Hepatocyte (in vitro differentiated cells): ENCODE data around the gene SSC5D. TPM values are rescaled to one million over a fixed set of nuclear protein-coding genes. Genes with fewer than 3 reads are reported as not detected.

Source experiments
- DNase-seq: peaks from one replicate; pipeline ENCODE4 v3.0.0-alpha.2; 2016; ENCODE audit warnings: low spot score
- H2AFZ ChIP-seq: fragments of 200-600 bp; sonication (generic); 2 replicates; pipeline ENCODE4 v1.6.0; 2016; ENCODE audit warnings: antibody characterized with exemption, mild to moderate bottlenecking
- H3K27ac ChIP-seq: fragments of 200-600 bp; sonication (generic); 2 replicates; pipeline ENCODE4 v1.5.1; 2016; ENCODE audit warnings: mild to moderate bottlenecking
- H3K27me3 ChIP-seq: fragments of 200-600 bp; sonication (generic); 2 replicates; pipeline ENCODE4 v1.6.1; 2016
- H3K36me3 ChIP-seq: fragments of 200-600 bp; sonication (generic); replicated peaks from 2 replicates; pipeline ENCODE4 v1.5.1; 2016; ENCODE audit warnings: low read depth; ENCODE audit not compliant: insufficient read depth
- H3K4me1 ChIP-seq: fragments of 200-600 bp; sonication (generic); 2 replicates; pipeline ENCODE4 v1.5.1; 2016; ENCODE audit warnings: mild to moderate bottlenecking, moderate library complexity; ENCODE audit not compliant: insufficient read depth
- H3K4me2 ChIP-seq: fragments of 200-600 bp; sonication (generic); 2 replicates; pipeline ENCODE4 v1.6.0; 2016
- H3K4me3 ChIP-seq: fragments of 200-600 bp; sonication (generic); 2 replicates; pipeline ENCODE4 v1.5.1; 2016; ENCODE audit warnings: mild to moderate bottlenecking
- H3K79me2 ChIP-seq: fragments of 200-600 bp; sonication (generic); 2 replicates; pipeline ENCODE4 v1.6.0; 2017; ENCODE audit warnings: mild to moderate bottlenecking
- H3K9me2 ChIP-seq: fragments of 200-600 bp; sonication (generic); replicated peaks from 2 replicates; pipeline ENCODE4 v1.6.0; 2017; ENCODE audit warnings: mild to moderate bottlenecking; ENCODE audit not compliant: insufficient read depth
- H3K9me3 ChIP-seq: fragments of 200-600 bp; sonication (generic); 2 replicates; pipeline ENCODE4 v1.5.1; 2016; ENCODE audit warnings: low read depth, mild to moderate bottlenecking
- H4K20me1 ChIP-seq: fragments of 200-600 bp; sonication (generic); 2 replicates; pipeline ENCODE4 v1.6.0; 2016; ENCODE audit warnings: mild to moderate bottlenecking; ENCODE audit not compliant: insufficient read depth, poor library complexity, severe bottlenecking
- EZH2 ChIP-seq: fragments of 200-600 bp; sonication (generic); IDR thresholded peaks from 2 replicates; pipeline ENCODE4 v1.6.1; 2016; ENCODE audit warnings: antibody characterized with exemption, mild to moderate bottlenecking, borderline replicate concordance
- EZH2phosphoT487 ChIP-seq: fragments of 200-600 bp; sonication (generic); IDR thresholded peaks from one replicate; pipeline ENCODE4 v1.6.1; 2018; ENCODE audit warnings: antibody characterized with exemption, mild to moderate bottlenecking, low read depth, moderate library complexity; ENCODE audit not compliant: unreplicated experiment, severe bottlenecking
- WGBS: methylation state at CpG from one replicate; pipeline ENCODE4 v1.1.6; 2016; ENCODE audit warnings: low lambda C conversion rate; ENCODE audit errors: missing lambda C conversion rate; 5-methylcytosine and 5-hydroxymethylcytosine counted together
- polyA plus RNA-seq: library from polyadenylated mRNA; unstranded; fragments of >200 nt; fragmentation: Nextera tagmentation; extraction: Ambion mirVana; gene quantifications from 2 replicates; pipeline ENCODE4 v1.2.1, GENCODE V29; 2016
- total RNA-seq: library from RNA; depleted of rRNA; stranded (reverse); fragments of >200 nt; gene quantifications from 2 replicates; pipeline ENCODE4 v1.2.3, GENCODE V29; 2014
- TF ChIP-seq, protein P1 (sequence below): fragments of 200-600 bp; sonication (generic); IDR thresholded peaks from 2 replicates; pipeline ENCODE4 v1.5.1; 2016; ENCODE audit warnings: antibody characterized with exemption, mild to moderate bottlenecking; ENCODE audit not compliant: poor library complexity

The SSC5D gene
- total and polyA plus RNA-seq, 2 experiments from 2014 or later = 0.80 to 5.1 TPM

DNA sequence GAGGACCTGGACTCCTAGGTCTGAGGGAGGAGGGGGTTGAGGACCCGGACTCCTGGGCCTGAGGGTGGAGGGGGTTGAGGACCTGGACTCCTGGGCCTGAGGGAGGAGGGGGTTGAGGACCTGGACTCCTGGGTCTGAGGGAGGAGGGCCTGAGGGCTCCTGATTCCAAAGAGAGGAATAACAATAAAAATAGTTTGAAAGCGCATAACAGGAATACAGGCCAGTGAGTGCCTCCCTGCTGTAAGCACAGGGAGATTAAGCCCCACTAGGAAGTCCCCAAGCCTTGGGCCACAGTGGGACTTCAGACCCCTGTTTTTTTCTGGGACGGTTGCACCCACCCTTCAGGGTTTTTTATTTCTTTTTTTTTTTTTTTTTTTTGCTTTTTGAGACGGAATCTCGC lies 49.9 kb downstream of the SSC5D start:
- WGBS = 86% methylated on average over 4 of the region's 5 CpGs
- Histone ChIP-seq H3K4me3 (no peak overlapping the region), H3K9me3 (no peaks in the 10 kb centered on the region), H3K27me3 (no peaks in the 10 kb centered on the region), H3K9me2 (no peaks in the 10 kb centered on the region), H3K27ac (no peak overlapping the region), H3K4me1 (no peaks in the 10 kb centered on the region), H4K20me1 (no peaks in the 10 kb centered on the region), H3K4me2 (no peak overlapping the region), H3K79me2 (no peaks in the 10 kb centered on the region), H2AFZ (no peak overlapping the region), H3K36me3 (no peaks in the 10 kb centered on the region)
- no peak for TF ChIP-seq EZH2
- TF ChIP-seq, protein P1, sequence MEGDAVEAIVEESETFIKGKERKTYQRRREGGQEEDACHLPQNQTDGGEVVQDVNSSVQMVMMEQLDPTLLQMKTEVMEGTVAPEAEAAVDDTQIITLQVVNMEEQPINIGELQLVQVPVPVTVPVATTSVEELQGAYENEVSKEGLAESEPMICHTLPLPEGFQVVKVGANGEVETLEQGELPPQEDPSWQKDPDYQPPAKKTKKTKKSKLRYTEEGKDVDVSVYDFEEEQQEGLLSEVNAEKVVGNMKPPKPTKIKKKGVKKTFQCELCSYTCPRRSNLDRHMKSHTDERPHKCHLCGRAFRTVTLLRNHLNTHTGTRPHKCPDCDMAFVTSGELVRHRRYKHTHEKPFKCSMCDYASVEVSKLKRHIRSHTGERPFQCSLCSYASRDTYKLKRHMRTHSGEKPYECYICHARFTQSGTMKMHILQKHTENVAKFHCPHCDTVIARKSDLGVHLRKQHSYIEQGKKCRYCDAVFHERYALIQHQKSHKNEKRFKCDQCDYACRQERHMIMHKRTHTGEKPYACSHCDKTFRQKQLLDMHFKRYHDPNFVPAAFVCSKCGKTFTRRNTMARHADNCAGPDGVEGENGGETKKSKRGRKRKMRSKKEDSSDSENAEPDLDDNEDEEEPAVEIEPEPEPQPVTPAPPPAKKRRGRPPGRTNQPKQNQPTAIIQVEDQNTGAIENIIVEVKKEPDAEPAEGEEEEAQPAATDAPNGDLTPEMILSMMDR = no peak
- TF ChIP-seq EZH2phosphoT487 = no peak
- no peak for DNase-seq

DNA sequence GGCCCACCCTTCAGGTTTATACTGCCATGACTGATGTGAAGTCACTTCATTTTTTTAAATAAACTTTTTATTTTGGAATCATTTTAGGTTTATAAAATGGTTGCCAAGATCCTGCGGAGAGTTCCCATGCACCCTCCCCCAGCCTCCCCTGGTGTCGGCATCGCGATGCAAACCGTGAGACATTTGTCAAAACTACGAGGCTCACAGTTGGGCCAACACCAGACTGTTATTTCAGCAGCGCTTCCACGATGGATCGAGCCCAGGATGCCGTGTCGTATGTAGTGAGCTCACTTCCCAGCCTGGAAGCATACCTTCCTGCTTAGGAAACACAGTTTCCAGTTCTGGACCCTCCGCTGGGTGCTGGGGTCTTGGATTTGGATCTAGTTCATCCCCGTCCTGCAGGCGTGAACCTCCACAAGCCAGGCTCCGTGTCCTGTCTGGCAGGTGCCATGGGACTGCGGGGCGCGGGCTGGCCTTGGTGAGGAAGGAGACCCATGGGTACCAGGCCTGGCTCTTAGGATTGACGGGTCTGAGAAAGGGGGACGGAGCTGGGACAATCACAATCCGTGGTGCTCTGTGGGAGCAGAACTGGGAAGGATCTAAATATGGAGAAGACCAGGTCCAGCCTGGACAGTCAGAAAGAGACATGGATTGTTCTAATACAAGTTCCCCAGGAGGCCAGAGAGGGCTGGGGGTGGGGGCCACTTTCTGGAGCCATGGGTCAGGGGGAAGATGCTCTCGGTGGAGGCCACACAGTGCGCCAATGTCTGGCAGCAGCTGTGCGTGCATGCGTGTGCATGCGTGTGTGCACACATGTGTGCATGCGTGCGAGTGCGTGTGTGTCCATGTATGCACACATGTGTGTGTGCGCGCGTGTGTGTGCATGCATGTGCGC lies 51.1 kb downstream of the SSC5D start:
- 92% methylated on average over 30 of the region's 33 CpGs for WGBS
- TF ChIP-seq, protein P1 = no peak
- no peak for TF ChIP-seq EZH2
- no peak for TF ChIP-seq EZH2phosphoT487

DNA sequence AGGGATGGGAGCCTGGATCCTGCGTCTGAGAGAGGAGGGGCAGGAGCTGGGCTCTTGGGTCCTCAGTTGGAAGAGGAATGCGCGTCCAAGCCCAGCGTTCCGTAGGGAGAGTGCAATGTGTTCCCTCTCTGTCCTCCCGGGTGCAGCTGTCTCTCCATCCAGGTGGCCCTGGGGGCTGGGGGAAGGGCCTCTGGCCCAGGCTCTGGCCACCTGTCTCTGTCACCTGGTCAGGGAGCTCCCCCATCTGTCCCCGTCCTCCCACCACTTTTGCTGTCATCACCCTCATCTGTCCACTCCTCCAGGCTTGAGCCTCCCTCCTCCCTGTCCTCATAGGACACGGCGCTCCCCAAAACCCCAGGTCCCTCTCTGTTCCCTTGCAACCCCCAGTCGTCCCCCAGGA lies 52.4 kb downstream of the SSC5D start:
- H3K27ac ChIP-seq = no peak overlapping the region
- H3K4me2 ChIP-seq = no peak overlapping the region
- no peaks in the 10 kb centered on the region for H3K9me2 ChIP-seq
- H2AFZ ChIP-seq = no peak overlapping the region
- DNase-seq = no peak
- no peaks in the 10 kb centered on the region for H3K4me1 ChIP-seq
- no peak overlapping the region for H3K4me3 ChIP-seq
- no peaks in the 10 kb centered on the region for H3K36me3 ChIP-seq
- H3K9me3 ChIP-seq = no peaks in the 10 kb centered on the region
- TF ChIP-seq, protein P1 = no peak
- TF ChIP-seq EZH2 (no peak), EZH2phosphoT487 (no peak)
- H3K27me3 ChIP-seq = no peaks in the 10 kb centered on the region
- H3K79me2 ChIP-seq = no peaks in the 10 kb centered on the region
- H4K20me1 ChIP-seq = no peaks in the 10 kb centered on the region
- WGBS = 76% methylated on average over 10 of the region's 10 CpGs

More for the DNA sequence above, 51.1 kb downstream of the SSC5D start:
- Histone ChIP-seq H3K4me2 (no peak overlapping the region), H3K4me3 (no peak overlapping the region), H3K27me3 (no peaks in the 10 kb centered on the region), H2AFZ (no peak overlapping the region), H3K4me1 (no peaks in the 10 kb centered on the region), H3K9me2 (no peaks in the 10 kb centered on the region), H3K79me2 (no peaks in the 10 kb centered on the region), H3K36me3 (no peaks in the 10 kb centered on the region), H3K9me3 (no peaks in the 10 kb centered on the region), H3K27ac (no peak overlapping the region), H4K20me1 (no peaks in the 10 kb centered on the region)
- no peak for DNase-seq
